ENCODE measurements around the gene PEMT. TPM values are rescaled to one million over a fixed set of nuclear protein-coding genes. Genes with fewer than 3 reads are reported as not detected.

Gene PEMT
- total and polyA plus RNA-seq, 10 donors = 8.9 to 21.3 (median 14.8) TPM

GRCh38 chr17:17469996-17470395 lies 121.5 kb downstream of the PEMT start:
- 88 to 94% (median 91%) methylated on average over 3 of the region's 3 CpGs for WGBS, 5 donors
- Histone ChIP-seq H3K27ac (no peak overlapping the region), H3K27me3 (replicated peaks in 1 of 7) (peaks cover 0 to 9% (median 0%) of the 10 kb centered on the region in 7 donors), H3K4me3 (no peak overlapping the region), H3K36me3 (no peaks in the 10 kb centered on the region), H3K4me1 (peaks cover 0 to 14% (median 2%) of the 10 kb centered on the region in 6 donors), H3K9me3 (no peaks in the 10 kb centered on the region)
- no peak for DNase-seq
- TF ChIP-seq POLR2A (IDR thresholded peaks at IDR 0.05) = no peak
- TF ChIP-seq CTCF (IDR thresholded peaks at IDR 0.05 in 8 of 11, conservative IDR thresholded peaks at IDR 0.05 in 3 of 11) = no peak
- no peak for TF ChIP-seq POLR2AphosphoS5 (IDR thresholded peaks at IDR 0.05)
- intact Hi-C loops (cut with DNase I; ENCODE audit: low total_unique reads) = no loop called here

GRCh38 chr17:17469358-17469757 lies 122.2 kb downstream of the PEMT start:
- peaks cover 0 to 14% (median 2%) of the 10 kb centered on the region in 6 donors for H3K4me1 ChIP-seq
- peaks cover 0 to 9% (median 0%) of the 10 kb centered on the region in 7 donors for H3K27me3 ChIP-seq (replicated peaks in 1 of 7)
- intact Hi-C loops (cut with DNase I; ENCODE audit: low total_unique reads) = no loop called here
- peak overlapping the region in 4 of 8 donors; percentile 68 to 74 (median 70) for H3K27ac ChIP-seq
- H3K9me3 ChIP-seq = no peaks in the 10 kb centered on the region
- 90 to 98% (median 97%) methylated on average over 4 of the region's 4 CpGs for WGBS, 5 donors
- H3K36me3 ChIP-seq = no peaks in the 10 kb centered on the region
- H3K4me3 ChIP-seq = no peak overlapping the region
- TF ChIP-seq POLR2AphosphoS5 (IDR thresholded peaks at IDR 0.05) (no peak), POLR2A (IDR thresholded peaks at IDR 0.05) (no peak), CTCF (IDR thresholded peaks at IDR 0.05 in 8 of 11, conservative IDR thresholded peaks at IDR 0.05 in 3 of 11) (no peak)
- no peak for DNase-seq

DNA sequence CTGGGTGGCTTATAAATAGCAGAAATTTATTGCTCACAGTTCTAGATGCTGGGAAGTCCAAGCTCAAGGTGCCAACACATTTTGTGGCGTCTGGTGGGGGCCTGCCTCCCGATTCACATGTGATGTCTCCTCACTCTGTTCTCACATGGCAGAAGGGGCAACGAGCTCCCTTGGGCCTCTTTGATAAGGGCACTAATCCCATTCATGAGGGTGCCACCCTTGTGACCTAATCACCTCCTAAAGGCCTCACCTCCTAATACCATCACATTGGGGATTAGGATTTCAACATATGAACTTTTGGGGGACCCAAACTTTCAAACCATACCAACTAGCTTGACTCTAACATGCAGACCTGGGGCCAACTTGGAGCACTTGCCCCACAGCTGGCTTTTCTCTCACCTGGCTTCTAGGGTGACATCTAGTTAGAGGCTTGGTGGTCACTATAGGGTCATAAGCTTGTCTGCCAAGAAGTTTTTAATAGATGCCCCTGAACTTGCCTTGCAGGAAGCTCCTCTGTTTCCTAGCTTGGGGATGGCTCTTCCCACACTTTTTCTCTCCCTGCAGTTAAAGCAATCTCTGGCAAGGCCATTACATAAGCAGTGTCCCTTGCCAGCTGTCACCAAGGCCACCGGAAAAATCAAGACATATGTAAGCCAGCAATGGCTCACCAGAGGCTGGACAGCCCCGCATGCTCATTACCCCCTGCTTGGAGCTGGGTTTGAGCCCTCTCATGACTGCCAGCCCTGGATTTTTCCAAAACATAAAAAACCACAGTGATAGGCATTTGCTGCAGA lies 123.1 kb downstream of the PEMT start:
- TF ChIP-seq POLR2AphosphoS5 (IDR thresholded peaks at IDR 0.05) (peak in 2 of 3 donors; percentile 43 to 74), POLR2A (IDR thresholded peaks at IDR 0.05) (no peak), CTCF (IDR thresholded peaks at IDR 0.05 in 8 of 11, conservative IDR thresholded peaks at IDR 0.05 in 3 of 11) (no peak)
- Histone ChIP-seq H3K4me3 (no peak overlapping the region), H3K9me3 (no peaks in the 10 kb centered on the region), H3K36me3 (no peaks in the 10 kb centered on the region), H3K4me1 (peaks cover 0 to 14% (median 2%) of the 10 kb centered on the region in 6 donors), H3K27me3 (replicated peaks in 1 of 7) (peaks cover 0 to 9% (median 0%) of the 10 kb centered on the region in 7 donors), H3K27ac (peak overlapping the region in 6 of 8 donors; percentile 23 to 74 (median 68))
- DNase-seq = no peak
- 68 to 82% (median 76%) methylated on average over 5 of the region's 5 CpGs for WGBS, 5 donors
- intact Hi-C loops (cut with DNase I; ENCODE audit: low total_unique reads) = no loop called here

DNA sequence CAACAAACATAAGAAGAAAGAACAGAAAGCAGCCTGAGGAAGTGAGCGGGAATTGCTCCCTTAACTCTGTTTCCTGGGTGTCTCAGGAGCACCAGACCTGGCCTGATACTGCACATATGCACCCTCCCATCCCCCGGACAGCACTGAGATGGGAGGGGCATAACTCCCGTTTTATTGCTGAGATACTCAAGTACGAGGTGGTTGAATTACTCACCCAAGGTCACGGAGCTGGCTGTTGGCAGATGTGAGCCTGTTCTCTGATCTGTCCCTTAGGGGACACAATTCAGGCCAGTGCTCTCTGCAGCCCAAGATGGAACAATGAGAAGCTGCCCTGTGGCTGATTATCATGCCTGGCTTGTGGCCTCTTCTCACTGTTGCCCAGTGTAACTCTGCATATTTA lies 123.8 kb downstream of the PEMT start:
- no peak for DNase-seq
- Histone ChIP-seq H3K27me3 (replicated peaks in 1 of 7) (peaks cover 0 to 9% (median 0%) of the 10 kb centered on the region in 7 donors), H3K36me3 (no peaks in the 10 kb centered on the region), H3K4me1 (peaks cover 0 to 14% (median 2%) of the 10 kb centered on the region in 6 donors), H3K4me3 (no peak overlapping the region), H3K27ac (peak overlapping the region in 5 of 8 donors; percentile 44 to 74 (median 69)), H3K9me3 (no peaks in the 10 kb centered on the region)
- intact Hi-C loops (cut with DNase I; ENCODE audit: low total_unique reads) = no loop called here
- TF ChIP-seq POLR2A (IDR thresholded peaks at IDR 0.05) (no peak), POLR2AphosphoS5 (IDR thresholded peaks at IDR 0.05) (no peak), CTCF (IDR thresholded peaks at IDR 0.05 in 8 of 11, conservative IDR thresholded peaks at IDR 0.05 in 3 of 11) (no peak)
- WGBS, 5 donors = 64 to 79% (median 66%) methylated on average over 5 of the region's 5 CpGs
